HEK293T (cell line): ENCODE measurements around the gene DCTD.

Experiments
- ARNT ChIP-seq: fragments of 450-650 bp; IDR thresholded peaks from 2 replicates; pipeline ENCODE4 v1.6.1; 2017; ENCODE audit warnings: mild to moderate bottlenecking
- BHLHE40 ChIP-seq: fragments of 450-650 bp; IDR thresholded peaks from 2 replicates; pipeline ENCODE4 v1.6.1; 2016; ENCODE audit warnings: mild to moderate bottlenecking, moderate library complexity, borderline replicate concordance
- CTBP1 ChIP-seq: fragments of 450-650 bp; IDR thresholded peaks from 2 replicates; pipeline ENCODE4 v1.6.1; 2016; ENCODE audit warnings: borderline replicate concordance
- ELF4 ChIP-seq: fragments of 450-650 bp; IDR thresholded peaks from 2 replicates; pipeline ENCODE4 v1.6.1; 2017; ENCODE audit warnings: antibody characterized with exemption
- FOXA1 ChIP-seq: fragments of 450-650 bp; IDR thresholded peaks from 2 replicates; pipeline ENCODE4 v1.6.1; 2016; ENCODE audit warnings: mild to moderate bottlenecking
- FOXK2 ChIP-seq: fragments of 450-650 bp; IDR thresholded peaks from 2 replicates; pipeline ENCODE4 v1.6.1; 2016; ENCODE audit warnings: mild to moderate bottlenecking
- HDGF ChIP-seq: fragments of 450-650 bp; IDR thresholded peaks from 2 replicates; pipeline ENCODE4 v1.6.1; 2017; ENCODE audit warnings: antibody characterized with exemption, borderline replicate concordance
- L3MBTL2 ChIP-seq: fragments of 450-650 bp; conservative IDR thresholded peaks from 2 replicates; pipeline ENCODE4 v1.6.1; 2016; ENCODE audit warnings: mild to moderate bottlenecking
- SP1 ChIP-seq: fragments of 450-650 bp; IDR thresholded peaks from 2 replicates; pipeline ENCODE4 v1.6.1; 2017
- SUZ12 ChIP-seq: fragments of 450-650 bp; IDR thresholded peaks from 2 replicates; pipeline ENCODE4 v1.6.1; 2016; ENCODE audit warnings: mild to moderate bottlenecking
- TARDBP ChIP-seq: fragments of 450-650 bp; IDR thresholded peaks from 2 replicates; pipeline ENCODE4 v1.6.1; 2016
- ZNF384 ChIP-seq: fragments of 450-650 bp; IDR thresholded peaks from 2 replicates; pipeline ENCODE4 v1.6.1; 2016
- TF ChIP-seq, protein P1 (sequence below): fragments of 450-650 bp; IDR thresholded peaks from 2 replicates; pipeline ENCODE4 v1.6.1; 2016

DNA sequence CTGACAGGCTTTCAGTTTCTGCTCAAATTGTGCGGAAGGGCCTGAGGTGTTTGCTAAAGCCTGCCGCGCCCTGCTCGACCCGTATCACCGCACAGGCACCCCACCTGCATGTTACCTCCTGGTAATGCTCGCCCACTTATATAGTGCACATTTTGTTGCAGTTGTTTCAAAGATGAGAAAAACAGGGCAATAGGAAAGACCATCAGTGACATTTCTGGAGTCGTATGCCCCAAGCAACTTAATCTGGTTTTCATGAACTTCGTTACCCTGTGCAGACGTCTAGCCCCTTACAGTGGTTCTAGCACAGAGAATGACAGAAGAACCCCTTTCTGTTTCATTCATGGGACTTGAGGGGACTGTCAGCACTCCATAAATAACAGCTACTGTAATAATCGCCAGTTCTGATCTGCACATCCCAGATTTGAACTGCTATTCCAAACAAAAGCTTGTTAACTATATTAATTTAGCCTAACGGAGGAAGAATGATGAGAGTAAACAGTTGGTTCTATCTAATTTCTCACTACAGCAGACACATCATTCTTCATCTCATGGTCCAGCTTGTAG is 940 bp upstream of the DCTD start:
- no peak for TF ChIP-seq ZNF384
- TF ChIP-seq SP1: no peak
- no peak for TF ChIP-seq HDGF
- no peak for TF ChIP-seq SUZ12
- no peak for TF ChIP-seq TARDBP
- TF ChIP-seq L3MBTL2: no peak
- no peak for TF ChIP-seq FOXK2
- no peak for TF ChIP-seq BHLHE40
- TF ChIP-seq, protein P1, sequence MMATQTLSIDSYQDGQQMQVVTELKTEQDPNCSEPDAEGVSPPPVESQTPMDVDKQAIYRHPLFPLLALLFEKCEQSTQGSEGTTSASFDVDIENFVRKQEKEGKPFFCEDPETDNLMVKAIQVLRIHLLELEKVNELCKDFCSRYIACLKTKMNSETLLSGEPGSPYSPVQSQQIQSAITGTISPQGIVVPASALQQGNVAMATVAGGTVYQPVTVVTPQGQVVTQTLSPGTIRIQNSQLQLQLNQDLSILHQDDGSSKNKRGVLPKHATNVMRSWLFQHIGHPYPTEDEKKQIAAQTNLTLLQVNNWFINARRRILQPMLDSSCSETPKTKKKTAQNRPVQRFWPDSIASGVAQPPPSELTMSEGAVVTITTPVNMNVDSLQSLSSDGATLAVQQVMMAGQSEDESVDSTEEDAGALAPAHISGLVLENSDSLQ: no peak
- no peak for TF ChIP-seq ARNT
- no peak for TF ChIP-seq ELF4
- TF ChIP-seq FOXA1: no peak
- TF ChIP-seq CTBP1: no peak
